HEK293 (cell line): ENCODE results near the gene HOXB8.

Experiments used
- CTCF ChIA-PET: fragments of 350-600 bp; formaldehyde crosslinking; extraction: SDS; loops from one replicate; lab custom pipeline; 2021; ENCODE audit warnings: antibody characterized with exemption; lab: Yijun Ruan, JAX
- POLR2A ChIA-PET: fragments of 300-600 bp; formaldehyde crosslinking; extraction: SDS; loops from one replicate; lab custom pipeline; 2020; ENCODE audit warnings: antibody characterized with exemption, inconsistent platforms; lab: Yijun Ruan, JAX
- H3K27ac ChIP-seq: fragments of 200-500 bp; sonication (Bioruptor generic); 2 replicates; pipeline ENCODE4 v1.5.1; 2014; ENCODE audit warnings: low read depth, low read length, control low read depth, inconsistent platforms; ENCODE audit errors: extremely low read depth
- H3K36me3 ChIP-seq, 2 experiments: fragments of 200-500 bp in 1 of 2; sonication (Bioruptor generic) in 1 of 2; 1 replicate in 1 of 2; 2 replicates in 1 of 2; pipeline ENCODE4 v1.5.1; 2014 to 2017; ENCODE audit warnings: inconsistent platforms in 2 of 2, low read length in 2 of 2; ENCODE audit not compliant: control insufficient read depth in 2 of 2, insufficient read depth in 1 of 2
- H3K4me1 ChIP-seq: fragments of 200-500 bp; sonication (Bioruptor generic); 2 replicates; pipeline ENCODE4 v1.5.1; 2014; ENCODE audit warnings: mild to moderate bottlenecking, low read length, inconsistent platforms; ENCODE audit not compliant: control insufficient read depth, insufficient read depth
- H3K4me3 ChIP-seq: 2 replicates; pipeline ENCODE4 v1.5.1; 2011; ENCODE audit warnings: low read depth, mild to moderate bottlenecking, control low read depth, low read length, moderate library complexity
- H3K9me3 ChIP-seq: fragments of 200-500 bp; sonication (Bioruptor generic); 2 replicates; pipeline ENCODE4 v1.5.1; 2014; ENCODE audit warnings: low read depth, low read length, inconsistent platforms; ENCODE audit not compliant: control insufficient read depth, insufficient read depth
- HOXC10 ChIP-seq: sonication (generic); formaldehyde crosslinking; IDR thresholded peaks from 2 replicates; pipeline ENCODE4 v1.8.1; 2023; ENCODE audit warnings: mild to moderate bottlenecking, missing genetic modification reagents
- SALL2 ChIP-seq: fragments of 450-650 bp; formaldehyde crosslinking; IDR thresholded peaks from 2 replicates; pipeline ENCODE4 v1.5.0; 2017; ENCODE audit warnings: missing biosample characterization, mild to moderate bottlenecking, missing genetic modification characterization, borderline replicate concordance
- SCRT1 ChIP-seq: fragments of 450-650 bp; formaldehyde crosslinking; IDR thresholded peaks from 2 replicates; pipeline ENCODE4 v1.5.1; 2016; ENCODE audit warnings: missing biosample characterization, missing genetic modification characterization, borderline replicate concordance
- ZBTB49 ChIP-seq: fragments of 450-650 bp; formaldehyde crosslinking; IDR thresholded peaks from 2 replicates; pipeline ENCODE4 v1.5.1; 2016; ENCODE audit warnings: missing biosample characterization, missing genetic modification characterization, low read depth
- ZBTB7A ChIP-seq: fragments of 450-650 bp; formaldehyde crosslinking; IDR thresholded peaks from 2 replicates; pipeline ENCODE4 v1.5.1; 2016; ENCODE audit warnings: low read depth, missing biosample characterization, missing genetic modification characterization
- ZBTB8A ChIP-seq: fragments of 450-650 bp; formaldehyde crosslinking; IDR thresholded peaks from 2 replicates; pipeline ENCODE4 v1.5.1; 2016; ENCODE audit warnings: missing biosample characterization, missing genetic modification characterization
- ZFHX2 ChIP-seq: fragments of 450-650 bp; formaldehyde crosslinking; conservative IDR thresholded peaks from 2 replicates; pipeline ENCODE4 v1.5.1; 2016; ENCODE audit warnings: missing biosample characterization, missing genetic modification characterization
- ZNF266 ChIP-seq: fragments of 450-650 bp; formaldehyde crosslinking; IDR thresholded peaks from 2 replicates; pipeline ENCODE4 v1.5.1; 2016; ENCODE audit warnings: missing biosample characterization, missing genetic modification characterization, low read depth
- ZNF280D ChIP-seq: fragments of 450-650 bp; formaldehyde crosslinking; IDR thresholded peaks from 2 replicates; pipeline ENCODE4 v1.5.1; 2016; ENCODE audit warnings: missing biosample characterization, missing genetic modification characterization
- ZNF416 ChIP-seq: fragments of 450-650 bp; formaldehyde crosslinking; IDR thresholded peaks from 2 replicates; pipeline ENCODE4 v1.5.1; 2016; ENCODE audit warnings: missing biosample characterization, missing genetic modification characterization
- ZNF488 ChIP-seq: fragments of 450-650 bp; formaldehyde crosslinking; IDR thresholded peaks from 2 replicates; pipeline ENCODE4 v1.5.1; 2016; ENCODE audit warnings: missing biosample characterization, missing genetic modification characterization
- ZNF530 ChIP-seq: fragments of 450-650 bp; formaldehyde crosslinking; IDR thresholded peaks from 2 replicates; pipeline ENCODE4 v1.5.1; 2016; ENCODE audit warnings: low read depth, missing biosample characterization, missing genetic modification characterization
- ZNF548 ChIP-seq: fragments of 450-650 bp; formaldehyde crosslinking; IDR thresholded peaks from 2 replicates; pipeline ENCODE4 v1.5.1; 2016; ENCODE audit warnings: missing biosample characterization, missing genetic modification characterization
- ZNF629 ChIP-seq: fragments of 450-650 bp; formaldehyde crosslinking; IDR thresholded peaks from 2 replicates; pipeline ENCODE4 v1.5.1; 2017; ENCODE audit warnings: missing biosample characterization, missing genetic modification characterization
- TF ChIP-seq, protein P1 (sequence below): fragments of 450-650 bp; formaldehyde crosslinking; IDR thresholded peaks from 2 replicates; pipeline ENCODE4 v1.5.1; 2016; ENCODE audit warnings: missing biosample characterization, missing genetic modification characterization, borderline replicate concordance
- TF ChIP-seq, protein P2 (sequence below): fragments of 450-650 bp; formaldehyde crosslinking; IDR thresholded peaks from 2 replicates; pipeline ENCODE4 v1.5.1; 2017; ENCODE audit warnings: missing biosample characterization, missing genetic modification characterization

Gene HOXB8

GRCh38 chr17:48592057-48592514 lies 23.0 kb downstream of the HOXB8 start (continued):
- TF ChIP-seq SALL2 (tag by site-specific recombination) (no peak), HOXC10 (CRISPR knock-in tag) (no peak), ZFHX2 (tag by site-specific recombination) (0 out of 2 replicates have a peak, but pooled peaks have one; percentile 30), ZNF530 (no peak), ZBTB7A (tag by site-specific recombination) (no peak), ZBTB8A (tag by site-specific recombination) (peak; percentile 60), ZNF280D (tag by site-specific recombination) (no peak), ZBTB49 (tag by site-specific recombination) (no peak), ZNF548 (tag by site-specific recombination) (no peak), ZNF488 (tag by site-specific recombination) (no peak)
- TF ChIP-seq, protein P1, sequence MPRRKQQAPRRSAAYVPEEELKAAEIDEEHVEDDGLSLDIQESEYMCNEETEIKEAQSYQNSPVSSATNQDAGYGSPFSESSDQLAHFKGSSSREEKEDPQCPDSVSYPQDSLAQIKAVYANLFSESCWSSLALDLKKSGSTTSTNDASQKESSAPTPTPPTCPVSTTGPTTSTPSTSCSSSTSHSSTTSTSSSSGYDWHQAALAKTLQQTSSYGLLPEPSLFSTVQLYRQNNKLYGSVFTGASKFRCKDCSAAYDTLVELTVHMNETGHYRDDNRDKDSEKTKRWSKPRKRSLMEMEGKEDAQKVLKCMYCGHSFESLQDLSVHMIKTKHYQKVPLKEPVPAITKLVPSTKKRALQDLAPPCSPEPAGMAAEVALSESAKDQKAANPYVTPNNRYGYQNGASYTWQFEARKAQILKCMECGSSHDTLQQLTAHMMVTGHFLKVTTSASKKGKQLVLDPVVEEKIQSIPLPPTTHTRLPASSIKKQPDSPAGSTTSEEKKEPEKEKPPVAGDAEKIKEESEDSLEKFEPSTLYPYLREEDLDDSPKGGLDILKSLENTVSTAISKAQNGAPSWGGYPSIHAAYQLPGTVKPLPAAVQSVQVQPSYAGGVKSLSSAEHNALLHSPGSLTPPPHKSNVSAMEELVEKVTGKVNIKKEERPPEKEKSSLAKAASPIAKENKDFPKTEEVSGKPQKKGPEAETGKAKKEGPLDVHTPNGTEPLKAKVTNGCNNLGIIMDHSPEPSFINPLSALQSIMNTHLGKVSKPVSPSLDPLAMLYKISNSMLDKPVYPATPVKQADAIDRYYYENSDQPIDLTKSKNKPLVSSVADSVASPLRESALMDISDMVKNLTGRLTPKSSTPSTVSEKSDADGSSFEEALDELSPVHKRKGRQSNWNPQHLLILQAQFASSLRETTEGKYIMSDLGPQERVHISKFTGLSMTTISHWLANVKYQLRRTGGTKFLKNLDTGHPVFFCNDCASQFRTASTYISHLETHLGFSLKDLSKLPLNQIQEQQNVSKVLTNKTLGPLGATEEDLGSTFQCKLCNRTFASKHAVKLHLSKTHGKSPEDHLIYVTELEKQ = no peak
- TF ChIP-seq, protein P2, sequence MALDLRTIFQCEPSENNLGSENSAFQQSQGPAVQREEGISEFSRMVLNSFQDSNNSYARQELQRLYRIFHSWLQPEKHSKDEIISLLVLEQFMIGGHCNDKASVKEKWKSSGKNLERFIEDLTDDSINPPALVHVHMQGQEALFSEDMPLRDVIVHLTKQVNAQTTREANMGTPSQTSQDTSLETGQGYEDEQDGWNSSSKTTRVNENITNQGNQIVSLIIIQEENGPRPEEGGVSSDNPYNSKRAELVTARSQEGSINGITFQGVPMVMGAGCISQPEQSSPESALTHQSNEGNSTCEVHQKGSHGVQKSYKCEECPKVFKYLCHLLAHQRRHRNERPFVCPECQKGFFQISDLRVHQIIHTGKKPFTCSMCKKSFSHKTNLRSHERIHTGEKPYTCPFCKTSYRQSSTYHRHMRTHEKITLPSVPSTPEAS = no peak

DNA sequence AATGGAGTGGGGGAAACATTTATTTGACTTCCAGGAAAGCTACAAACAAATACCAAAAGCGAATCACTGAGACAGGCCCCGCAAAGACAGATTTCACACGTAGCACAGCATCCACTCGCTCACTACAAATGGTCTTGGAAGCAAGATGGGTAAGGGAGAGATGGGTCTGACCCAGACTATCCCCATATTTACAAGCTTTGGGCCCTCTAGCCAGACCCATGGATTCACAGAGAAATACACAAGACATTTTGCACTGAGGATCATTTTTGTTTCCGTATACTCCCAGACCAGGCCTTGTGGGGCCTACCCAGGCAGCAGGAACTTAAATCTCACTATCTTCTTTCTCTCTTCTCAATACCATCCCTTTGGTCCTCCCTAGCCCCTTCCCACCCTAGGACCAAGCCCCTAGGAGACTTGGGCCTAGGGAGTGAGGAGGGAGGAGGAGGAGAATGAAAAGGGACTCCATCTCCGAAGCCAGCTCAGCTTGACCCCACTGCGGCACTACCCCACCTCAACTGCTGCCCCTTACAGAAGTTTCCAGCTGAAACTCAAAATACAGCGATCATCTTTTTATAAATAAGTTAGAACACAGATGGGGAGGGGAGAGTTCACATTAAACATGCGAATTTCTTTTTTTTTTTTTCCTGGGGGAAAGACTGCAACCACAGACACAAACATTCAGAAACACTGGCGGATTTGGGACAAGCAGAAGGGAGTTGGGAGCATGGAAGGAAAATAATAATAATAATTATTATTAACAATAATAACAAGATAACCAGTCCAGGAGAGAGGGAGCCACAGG lies 23.6 kb downstream of the HOXB8 start:
- POLR2A ChIA-PET = interaction anchor here (1.0 kb wide), 1 partner anchor 13 kb away, joined by 5 read pairs; the partner anchor contains the start of gene HOXB6
- CTCF ChIA-PET = interaction anchor here (0.5 to 6.0 kb wide), 8 partner anchors 30 to 376 kb away, joined by 3 to 52 read pairs (median 11); no protein-coding TSS in a partner anchor
- Histone ChIP-seq H3K4me1 (peaks cover 44% of the 10 kb centered on the region), H3K9me3 (no peaks in the 10 kb centered on the region), H3K27ac (peak overlapping the region; percentile 92), H3K36me3 (peaks cover 5 to 37% of the 10 kb centered on the region in 2 experiments; a peak in 2 of 3 replicates), H3K4me3 (no peak overlapping the region)
- TF ChIP-seq ZNF530 (no peak), ZNF629 (no peak), ZNF266 (tag by site-specific recombination) (no peak), SCRT1 (no peak), ZNF416 (tag by site-specific recombination) (no peak)
